Retinal pigment epithelial cell (primary cell): ENCODE data around the gene MED13.
"Not testable (repeated sequence)": the region's sequence is repeated elsewhere in the genome, so short reads cannot be mapped to it uniquely, and the experiment has no call there.

Experiments
- DNase-seq: peaks from one replicate; pipeline ENCODE4 v3.0.0-alpha.2; 2010; ENCODE audit warnings: low read depth
- H3K4me3 ChIP-seq: 2 replicates; pipeline ENCODE4 v1.5.1; 2011; ENCODE audit warnings: mild to moderate bottlenecking, low read length, control low read depth, moderate library complexity
- TF ChIP-seq, protein P1 (sequence below): conservative IDR thresholded peaks from 2 replicates; pipeline ENCODE4 v1.5.1; 2011; ENCODE audit warnings: low read depth, low read length, control low read depth, inconsistent platforms

Gene MED13

GRCh38 chr17:62000186-62000585 is 64.9 kb downstream of the MED13 start:
- H3K4me3 ChIP-seq, result no peak overlapping the region
- no peak for DNase-seq
- TF ChIP-seq, protein P1, sequence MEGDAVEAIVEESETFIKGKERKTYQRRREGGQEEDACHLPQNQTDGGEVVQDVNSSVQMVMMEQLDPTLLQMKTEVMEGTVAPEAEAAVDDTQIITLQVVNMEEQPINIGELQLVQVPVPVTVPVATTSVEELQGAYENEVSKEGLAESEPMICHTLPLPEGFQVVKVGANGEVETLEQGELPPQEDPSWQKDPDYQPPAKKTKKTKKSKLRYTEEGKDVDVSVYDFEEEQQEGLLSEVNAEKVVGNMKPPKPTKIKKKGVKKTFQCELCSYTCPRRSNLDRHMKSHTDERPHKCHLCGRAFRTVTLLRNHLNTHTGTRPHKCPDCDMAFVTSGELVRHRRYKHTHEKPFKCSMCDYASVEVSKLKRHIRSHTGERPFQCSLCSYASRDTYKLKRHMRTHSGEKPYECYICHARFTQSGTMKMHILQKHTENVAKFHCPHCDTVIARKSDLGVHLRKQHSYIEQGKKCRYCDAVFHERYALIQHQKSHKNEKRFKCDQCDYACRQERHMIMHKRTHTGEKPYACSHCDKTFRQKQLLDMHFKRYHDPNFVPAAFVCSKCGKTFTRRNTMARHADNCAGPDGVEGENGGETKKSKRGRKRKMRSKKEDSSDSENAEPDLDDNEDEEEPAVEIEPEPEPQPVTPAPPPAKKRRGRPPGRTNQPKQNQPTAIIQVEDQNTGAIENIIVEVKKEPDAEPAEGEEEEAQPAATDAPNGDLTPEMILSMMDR, result no peak

DNA sequence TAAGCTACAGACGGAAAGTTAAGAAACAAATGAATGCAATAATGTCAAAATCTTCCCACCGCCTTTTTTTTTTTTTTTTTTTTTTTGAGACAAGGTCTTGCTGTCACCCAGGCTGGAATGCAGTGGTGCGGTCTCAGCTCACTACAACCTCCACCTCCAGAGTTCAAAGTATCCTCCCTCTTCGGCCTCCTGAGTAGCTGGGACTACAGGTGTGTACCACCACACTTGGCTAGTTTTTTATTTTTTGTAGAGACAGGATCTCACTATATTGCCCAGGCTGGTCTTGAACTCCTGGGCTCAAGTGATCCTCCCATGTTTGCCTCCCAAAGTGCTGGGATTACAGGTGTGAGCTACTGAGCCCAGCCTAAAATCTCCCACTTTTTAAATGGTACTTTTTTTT is 66.5 kb downstream of the MED13 start:
- DNase-seq, H3K4me3 ChIP-seq: not testable (repeated sequence)

GRCh38 chr17:61997664-61998063 is 67.4 kb downstream of the MED13 start:
- TF ChIP-seq, protein P1, result no peak
- no peak overlapping the region for H3K4me3 ChIP-seq
- no peak for DNase-seq

DNA sequence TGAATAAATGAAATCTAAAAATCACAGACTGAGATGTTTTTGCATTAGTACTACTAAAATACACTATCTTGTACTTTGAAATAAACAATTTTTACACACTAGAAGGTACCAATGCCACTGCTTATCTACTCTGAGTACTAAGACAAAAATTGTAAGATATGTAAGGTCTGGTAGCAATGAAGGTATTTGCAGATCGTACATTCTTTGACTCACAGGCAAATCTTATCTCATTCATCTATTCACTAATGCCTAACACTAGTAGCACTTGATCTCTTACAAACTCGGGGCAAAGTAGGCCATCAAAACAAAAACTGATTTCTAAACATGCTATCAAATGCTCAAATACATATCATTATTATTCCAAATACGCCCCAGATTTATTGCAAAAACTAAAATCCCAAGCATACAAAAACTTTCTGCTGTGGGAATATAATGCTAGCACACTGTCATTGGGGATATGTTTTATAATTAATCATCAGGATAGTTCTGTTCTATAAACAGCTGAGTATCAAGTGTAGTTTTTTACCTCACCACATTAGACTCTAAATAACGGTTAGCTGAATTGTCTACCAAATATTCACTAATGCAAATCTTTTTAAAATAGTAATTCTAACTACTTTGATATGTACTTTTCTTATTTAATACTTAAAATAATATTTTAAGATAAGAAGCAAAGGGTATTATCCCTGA is 68.0 kb downstream of the MED13 start:
- TF ChIP-seq, protein P1, result no peak
- DNase-seq, result no peak
- no peak overlapping the region for H3K4me3 ChIP-seq

DNA sequence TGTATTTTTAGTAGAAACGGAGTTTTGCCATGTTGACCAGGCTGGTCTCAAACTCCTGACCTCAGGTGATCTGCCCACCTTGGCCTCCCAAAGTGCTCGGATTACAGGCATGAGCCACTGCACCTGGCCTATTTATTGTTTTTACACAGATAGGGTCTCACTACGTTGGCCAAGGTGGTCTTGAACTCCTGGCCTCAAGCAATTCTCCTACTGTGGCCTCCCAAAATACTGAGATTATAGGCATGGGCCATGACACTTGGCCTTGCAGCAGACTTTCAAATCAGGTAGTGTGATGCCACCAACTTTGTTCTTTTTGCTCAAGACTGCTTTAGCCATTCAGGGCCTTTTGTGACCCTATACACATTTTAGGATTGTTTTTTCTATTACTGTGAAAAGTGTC is 75.6 kb downstream of the MED13 start:
- H3K4me3 ChIP-seq, result no peak overlapping the region
- TF ChIP-seq, protein P1, result no peak
- DNase-seq, result no peak

DNA sequence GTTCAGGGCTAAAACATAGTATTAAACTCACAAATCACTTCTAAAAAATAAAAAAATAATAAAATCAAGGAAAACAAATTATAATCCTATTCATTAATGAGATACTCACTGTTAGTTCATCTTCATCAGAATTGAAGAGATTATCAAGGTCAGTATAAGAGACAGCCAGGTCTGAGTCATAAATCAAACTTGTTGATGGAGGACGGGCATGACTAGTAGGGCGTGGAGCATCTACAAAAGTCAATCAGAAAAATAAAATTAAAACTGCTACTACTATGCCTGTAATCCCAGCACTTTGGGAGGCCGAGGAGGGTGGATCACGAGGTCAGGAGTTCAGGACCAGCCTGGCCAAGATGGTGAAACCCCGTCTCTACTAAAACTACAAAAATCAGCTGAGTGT is 78.2 kb downstream of the MED13 start:
- TF ChIP-seq, protein P1, result no peak
- H3K4me3 ChIP-seq, result no peak overlapping the region
- no peak for DNase-seq

GRCh38 chr17:61984821-61985220 is 80.3 kb downstream of the MED13 start:
- DNase-seq, result no peak
- H3K4me3 ChIP-seq, result no peak overlapping the region
- TF ChIP-seq, protein P1, result no peak
